H1 (cell line): ENCODE measurements around the gene SMDT1. TPM values are rescaled to one million over a fixed set of nuclear protein-coding genes. Genes with fewer than 3 reads are reported as not detected.

Experiments used
- CTCF ChIA-PET: fragments of 300-600 bp; sonication (Branson Sonifier 250); formaldehyde crosslinking; loops from one replicate; lab custom pipeline; 2021; ENCODE audit not compliant: partially characterized antibody; lab: Charles Lee
- POLR2A ChIA-PET: fragments of 300-600 bp; sonication (Branson Sonifier 250); formaldehyde crosslinking; loops from one replicate; lab custom pipeline; 2021; ENCODE audit warnings: inconsistent platforms; ENCODE audit not compliant: partially characterized antibody; lab: Charles Lee
- DNase-seq, 2 experiments: peaks; one replicate each; pipeline versions ENCODE4 v3.0.0 to v3.0.0-alpha.2; 2010 to 2022; ENCODE audit warnings: low spot score in 2 of 2, low read depth in 1 of 2, mixed read lengths in 1 of 2
- FAIRE-seq: peaks from 2 replicates; lab custom pipeline; 2011; peaks lifted over from hg19 to GRCh38; lab: Jason Lieb, UNC
- H2AFZ ChIP-seq: 2 replicates; pipeline ENCODE4 v1.8.1; 2012; ENCODE audit warnings: low read length, inconsistent platforms
- H2AK5ac ChIP-seq: 2 replicates; pipeline ENCODE4 v1.6.1; 2013; ENCODE audit warnings: low read depth, low read length
- H2BK120ac ChIP-seq: replicated peaks from 2 replicates; pipeline ENCODE3; 2013; ENCODE audit warnings: low read depth, low read length, inconsistent platforms
- H2BK12ac ChIP-seq: 2 replicates; pipeline ENCODE4 v1.6.1; 2013; ENCODE audit warnings: low read depth, low read length
- H2BK15ac ChIP-seq: 2 replicates; pipeline ENCODE4 v1.6.1; 2013; ENCODE audit warnings: low read length
- H2BK20ac ChIP-seq: 2 replicates; pipeline ENCODE4 v1.6.1; 2013; ENCODE audit warnings: low read length
- H2BK5ac ChIP-seq: 2 replicates; pipeline ENCODE4 v1.6.1; 2013; ENCODE audit warnings: low read depth, low read length
- H3K14ac ChIP-seq: 2 replicates; pipeline ENCODE4 v1.6.1; 2013; ENCODE audit warnings: inconsistent platforms; ENCODE audit not compliant: insufficient read length
- H3K18ac ChIP-seq: 2 replicates; pipeline ENCODE4 v1.6.1; 2013; ENCODE audit warnings: low read length; ENCODE audit errors: extremely low read depth
- H3K23ac ChIP-seq: 2 replicates; pipeline ENCODE4 v1.6.1; 2013; ENCODE audit warnings: inconsistent platforms; ENCODE audit not compliant: insufficient read length
- H3K23me2 ChIP-seq: 2 replicates; pipeline ENCODE4 v1.6.1; 2013; ENCODE audit warnings: low read depth, low read length
- H3K27ac ChIP-seq: 2 replicates; pipeline ENCODE4 v1.6.1; 2011; ENCODE audit warnings: low read depth, low read length, inconsistent platforms
- H3K27me3 ChIP-seq, 4 experiments: replicated peaks in 1 of 4; 1 replicate in 1 of 4; 2 replicates in 3 of 4; pipeline versions ENCODE4 v1.6.1 to v1.8.1; 2011 to 2013; ENCODE audit warnings: low read length in 3 of 4, mild to moderate bottlenecking in 3 of 4, inconsistent platforms in 2 of 4, mixed read lengths in 2 of 4, moderate library complexity in 1 of 4; ENCODE audit not compliant: control insufficient read depth in 3 of 4, insufficient read depth in 3 of 4; ENCODE audit errors: extremely low read depth in 1 of 4
- H3K36me3 ChIP-seq, 4 experiments: 2 replicates each; pipeline versions ENCODE4 v1.6.1 to v1.8.1; 2011 to 2013; ENCODE audit warnings: mild to moderate bottlenecking in 4 of 4, low read length in 3 of 4, moderate library complexity in 2 of 4, control low read depth in 1 of 4, inconsistent platforms in 1 of 4; ENCODE audit not compliant: insufficient read depth in 4 of 4, control insufficient read depth in 2 of 4
- H3K4ac ChIP-seq: replicated peaks from 2 replicates; pipeline ENCODE3; 2013; ENCODE audit warnings: low read length, low read depth, mixed read lengths, inconsistent platforms; ENCODE audit not compliant: insufficient read length
- H3K4me1 ChIP-seq, 4 experiments: replicated peaks in 1 of 4; 1 replicate in 1 of 4; 2 replicates in 3 of 4; pipeline versions ENCODE4 v1.6.1 to v1.8.1; 2011 to 2013; ENCODE audit warnings: low read length in 3 of 4, inconsistent platforms in 2 of 4, mixed read lengths in 1 of 4; ENCODE audit not compliant: insufficient read depth in 4 of 4, control insufficient read depth in 3 of 4
- H3K4me2 ChIP-seq, 2 experiments: 2 replicates each; pipeline versions ENCODE4 v1.6.1 to v1.8.1; 2011 to 2013; ENCODE audit warnings: low read depth in 2 of 2, low read length in 2 of 2, control low read depth in 1 of 2, inconsistent platforms in 1 of 2, mild to moderate bottlenecking in 1 of 2; ENCODE audit not compliant: insufficient read depth in 1 of 2
- H3K4me3 ChIP-seq, 4 experiments: fragments of 200-600, 300-600 bp in 1 of 4; sonication (generic), shearing (Covaris generic), sonication (Bioruptor Twin) in 1 of 4; 2 replicates each; pipeline versions ENCODE4 v1.5.1 to v1.8.1; 2011 to 2016; ENCODE audit warnings: low read length in 4 of 4, low read depth in 3 of 4, control low read depth in 2 of 4, inconsistent platforms in 2 of 4, mild to moderate bottlenecking in 2 of 4, mixed read lengths in 1 of 4, moderate library complexity in 1 of 4; ENCODE audit not compliant: insufficient read depth in 2 of 4; ENCODE audit errors: extremely low read depth in 1 of 4
- H3K56ac ChIP-seq: replicated peaks from 2 replicates; pipeline ENCODE3; 2013; ENCODE audit warnings: low read depth, mild to moderate bottlenecking, mixed read lengths, low read length, inconsistent platforms; ENCODE audit not compliant: insufficient read length
- H3K79me1 ChIP-seq: 2 replicates; pipeline ENCODE4 v1.6.1; 2013; ENCODE audit warnings: low read depth, low read length, control low read depth
- H3K79me2 ChIP-seq, 2 experiments: 2 replicates each; pipeline versions ENCODE4 v1.6.1 to v1.8.1; 2012 to 2013; ENCODE audit warnings: low read length in 2 of 2, mild to moderate bottlenecking in 2 of 2, inconsistent platforms in 1 of 2; ENCODE audit not compliant: insufficient read depth in 2 of 2, control insufficient read depth in 1 of 2
- H3K9ac ChIP-seq, 4 experiments: replicated peaks in 1 of 4; 1 replicate in 1 of 4; 2 replicates in 3 of 4; pipeline versions ENCODE4 v1.6.1 to v1.8.1; 2011 to 2013; ENCODE audit warnings: low read depth in 3 of 4, low read length in 3 of 4, control low read depth in 2 of 4, mild to moderate bottlenecking in 2 of 4, moderate library complexity in 2 of 4, inconsistent platforms in 1 of 4; ENCODE audit errors: extremely low read depth in 1 of 4
- H3K9me3 ChIP-seq, 2 experiments: 2 replicates each; pipeline versions ENCODE4 v1.6.1 to v1.8.1; 2012 to 2013; ENCODE audit warnings: mild to moderate bottlenecking in 2 of 2, moderate library complexity in 2 of 2, control low read depth in 1 of 2, inconsistent platforms in 1 of 2, low read depth in 1 of 2, low read length in 1 of 2, mixed read lengths in 1 of 2; ENCODE audit not compliant: insufficient read depth in 2 of 2
- H4K20me1 ChIP-seq, 2 experiments: replicated peaks in 1 of 2; 2 replicates each; pipeline versions ENCODE3 to v1.8.1; 2011 to 2013; ENCODE audit warnings: inconsistent platforms in 2 of 2, low read length in 2 of 2, mild to moderate bottlenecking in 1 of 2; ENCODE audit not compliant: insufficient read depth in 2 of 2, control insufficient read depth in 1 of 2
- H4K5ac ChIP-seq: 2 replicates; pipeline ENCODE4 v1.6.1; 2013; ENCODE audit warnings: low read length, low read depth, mixed read lengths, inconsistent platforms; ENCODE audit not compliant: insufficient read length
- H4K8ac ChIP-seq: 2 replicates; pipeline ENCODE4 v1.8.0; 2013; ENCODE audit warnings: mild to moderate bottlenecking, moderate library complexity, low read length, inconsistent platforms; ENCODE audit not compliant: insufficient read depth; ENCODE audit errors: extremely low read depth
- H4K91ac ChIP-seq: replicated peaks from 2 replicates; pipeline ENCODE3; 2013; ENCODE audit warnings: low read length, mixed read lengths, inconsistent platforms; ENCODE audit not compliant: insufficient read length
- CTCF ChIP-seq, 3 experiments: IDR thresholded peaks; 1 replicate in 2 of 3; 2 replicates in 1 of 3; pipeline versions ENCODE4 v1.5.1 to v1.6.1; 2011; ENCODE audit warnings: low read length in 3 of 3, mild to moderate bottlenecking in 3 of 3, inconsistent platforms in 2 of 3, low read depth in 1 of 3, moderate library complexity in 1 of 3; ENCODE audit not compliant: insufficient read depth in 1 of 3; ENCODE audit errors: control extremely low read depth in 1 of 3
- RAD21 ChIP-seq, 2 experiments: IDR thresholded peaks in 1 of 2; conservative IDR thresholded peaks in 1 of 2; 2 replicates each; pipeline ENCODE4 v1.6.1; 2011; ENCODE audit warnings: low read depth in 2 of 2, low read length in 2 of 2, improper control_type of control experiment in 1 of 2, inconsistent platforms in 1 of 2, mild to moderate bottlenecking in 1 of 2, moderate library complexity in 1 of 2
- TBP ChIP-seq: IDR thresholded peaks from 2 replicates; pipeline ENCODE4 v1.6.1; 2011; ENCODE audit warnings: low read depth, low read length, improper control_type of control experiment
- WGBS, 2 experiments: shearing (Covaris generic) in 1 of 2; methylation state at CpG; one replicate each; pipeline versions ENCODE4 v1.1.6 to v1.1.7; 2013 to 2015; ENCODE audit warnings: low lambda C conversion rate in 2 of 2, mixed read lengths in 2 of 2, inconsistent platforms in 1 of 2, low coverage in 1 of 2, missing lambda C conversion rate in 1 of 2; ENCODE audit not compliant: insufficient replicate concordance in 2 of 2, insufficient coverage in 1 of 2, insufficient read length in 1 of 2; ENCODE audit errors: extremely low coverage in 1 of 2, missing lambda C conversion rate in 1 of 2; 5-methylcytosine and 5-hydroxymethylcytosine counted together
- polyA plus RNA-seq, 7 experiments: library from polyadenylated mRNA; depleted of rRNA in 3 of 7; stranded (reverse) in 5 of 7; unstranded in 2 of 7; fragments of >200 nt in 5 of 7; fragments of 200-250 nt in 2 of 7; gene quantifications; 1 replicate in 5 of 7; 2 replicates in 1 of 7; 4 replicates in 1 of 7; pipeline versions ENCODE4 v1.2.1 to v1.2.3, GENCODE V29; 2011 to 2013; ENCODE audit warnings: missing spikeins in 2 of 7, mixed read lengths in 2 of 7
- total RNA-seq: library from RNA; stranded (reverse); fragmentation: NEBNext Ultra II Directional; extraction: Animal tissue kit (Norgen Biotek cat#: 25700); gene quantifications from 2 replicates; pipeline ENCODE4 v1.2.1, GENCODE V29; 2021

Gene SMDT1
- total and polyA plus RNA-seq, 2 of the 8 experiments (the other 6 are each of a cell fraction or from before 2014, with no cell fraction given), result 34.9 to 35.6 TPM

- peaks cover 0 to 3% (median 1%) of the 10 kb centered on the region in 4 experiments; a peak in 3 of 7 replicates for H3K4me1 ChIP-seq
- no peak overlapping the region for H3K9ac ChIP-seq
- H3K14ac ChIP-seq, result no peak overlapping the region
- H4K91ac ChIP-seq, result no peak overlapping the region
- H3K4me2 ChIP-seq, result no peak overlapping the region
- TF ChIP-seq CTCF (IDR thresholded peaks at IDR 0.05; ENCODE audit: control extremely low read depth in 1 of 3, insufficient read depth in 1 of 3, low read depth in 1 of 3, low read length in 3 of 3), result peak; percentile 58 to 87 (median 74)
- no peak for TF ChIP-seq TBP
- peak; percentile 55 to 68 for TF ChIP-seq RAD21 (IDR thresholded peaks at IDR 0.05 in 1 of 2, conservative IDR thresholded peaks at IDR 0.05 in 1 of 2; ENCODE audit: low read depth in 2 of 2, low read length in 2 of 2)
- H2BK15ac ChIP-seq, result no peak overlapping the region
- no peaks in the 10 kb centered on the region for H3K79me2 ChIP-seq
- no peak overlapping the region for H2BK5ac ChIP-seq
- H2BK20ac ChIP-seq, result no peak overlapping the region
- no peak overlapping the region for H2BK120ac ChIP-seq
- no peak overlapping the region for H2AK5ac ChIP-seq
- H2BK12ac ChIP-seq, result no peak overlapping the region
- H3K79me1 ChIP-seq, result no peaks in the 10 kb centered on the region
- FAIRE-seq, result peak; percentile 91
- H3K23ac ChIP-seq, result no peak overlapping the region
- H3K9me3 ChIP-seq, result no peaks in the 10 kb centered on the region
- no peaks in the 10 kb centered on the region for H3K36me3 ChIP-seq
- no peaks in the 10 kb centered on the region for H3K23me2 ChIP-seq
- H4K20me1 ChIP-seq, result no peaks in the 10 kb centered on the region
- no peak overlapping the region for H3K4ac ChIP-seq
- H3K18ac ChIP-seq, result no peak overlapping the region
- no peak overlapping the region for H3K27ac ChIP-seq
- H2AFZ ChIP-seq, result no peak overlapping the region
- no peak overlapping the region for H3K56ac ChIP-seq
- no peak overlapping the region for H4K8ac ChIP-seq
- H3K4me3 ChIP-seq, result no peak overlapping the region
- 43% methylated on average over 4 of the region's 4 CpGs; no CpG with 5 or more reads in 1 of the 2 experiments for WGBS, 2 experiments
- no peak overlapping the region for H4K5ac ChIP-seq
- POLR2A ChIA-PET, result interaction anchor here (0.6 to 2.7 kb wide), 4 partner anchors 27 to 155 kb away, joined by 3 to 8 read pairs (median 4); partner anchors contain the start of genes NDUFA6 and SMDT1
- CTCF ChIA-PET, result interaction anchor here (0.7 to 3.9 kb wide), 44 partner anchors 7 to 420 kb away, joined by 3 to 36 read pairs (median 4); partner anchors contain the start of genes NAGA, NDUFA6, SEPTIN3 and SMIM45
- DNase-seq, result peak in 1 of 2 experiments; percentile 70
- no peaks in the 10 kb centered on the region; a peak in 3 of 7 replicates for H3K27me3 ChIP-seq
Measured at GRCh38 chr22:42116848-42117424, 37.4 kb downstream of the SMDT1 start.
